Neural crest cell (in vitro differentiated cells): ENCODE measurements around the gene TTC39B. TPM values are rescaled to one million over a fixed set of nuclear protein-coding genes. Genes with fewer than 3 reads are reported as not detected.

Source experiments
- DNase-seq: peaks from one replicate; pipeline ENCODE4 v3.0.0; 2021; ENCODE audit warnings: low read depth, mixed read lengths, low spot score
- H3K27ac Mint-ChIP-seq: one replicate; pipeline ENCODE4 v1.8.0; 2021; ENCODE audit warnings: mild to moderate bottlenecking, mixed read lengths; ENCODE audit not compliant: unreplicated experiment
- H3K27me3 Mint-ChIP-seq: 2 replicates; pipeline ENCODE4 v1.8.0; 2021; ENCODE audit warnings: low read depth, mild to moderate bottlenecking, mixed read lengths
- H3K36me3 Mint-ChIP-seq: 2 replicates; pipeline ENCODE4 v1.8.0; 2021; ENCODE audit warnings: low read depth, mild to moderate bottlenecking, mixed read lengths
- H3K4me1 Mint-ChIP-seq: 2 replicates; pipeline ENCODE4 v1.8.0; 2021; ENCODE audit warnings: mixed read lengths
- H3K4me3 Mint-ChIP-seq: one replicate; pipeline ENCODE4 v1.8.0; 2021; ENCODE audit warnings: mild to moderate bottlenecking, mixed read lengths
- H3K9me3 Mint-ChIP-seq: 2 replicates; pipeline ENCODE4 v1.8.0; 2021; ENCODE audit warnings: mixed read lengths
- total RNA-seq: library from RNA; stranded (reverse); gene quantifications from 2 replicates; pipeline ENCODE4 v1.2.1, GENCODE V29; 2021
- TF ChIP-seq, protein P1 (sequence below): fragments of 200-600 bp; sonication (generic); conservative IDR thresholded peaks from 2 replicates; pipeline ENCODE4 v1.5.0; 2021; ENCODE audit warnings: antibody characterized with exemption, mild to moderate bottlenecking

TTC39B gene
- total RNA-seq, 1 donor from 2014 or later = 3.7 TPM

- no peaks in the 10 kb centered on the region for H3K9me3 Mint-ChIP-seq
- no peak overlapping the region for H3K27ac Mint-ChIP-seq
- TF ChIP-seq, protein P1, sequence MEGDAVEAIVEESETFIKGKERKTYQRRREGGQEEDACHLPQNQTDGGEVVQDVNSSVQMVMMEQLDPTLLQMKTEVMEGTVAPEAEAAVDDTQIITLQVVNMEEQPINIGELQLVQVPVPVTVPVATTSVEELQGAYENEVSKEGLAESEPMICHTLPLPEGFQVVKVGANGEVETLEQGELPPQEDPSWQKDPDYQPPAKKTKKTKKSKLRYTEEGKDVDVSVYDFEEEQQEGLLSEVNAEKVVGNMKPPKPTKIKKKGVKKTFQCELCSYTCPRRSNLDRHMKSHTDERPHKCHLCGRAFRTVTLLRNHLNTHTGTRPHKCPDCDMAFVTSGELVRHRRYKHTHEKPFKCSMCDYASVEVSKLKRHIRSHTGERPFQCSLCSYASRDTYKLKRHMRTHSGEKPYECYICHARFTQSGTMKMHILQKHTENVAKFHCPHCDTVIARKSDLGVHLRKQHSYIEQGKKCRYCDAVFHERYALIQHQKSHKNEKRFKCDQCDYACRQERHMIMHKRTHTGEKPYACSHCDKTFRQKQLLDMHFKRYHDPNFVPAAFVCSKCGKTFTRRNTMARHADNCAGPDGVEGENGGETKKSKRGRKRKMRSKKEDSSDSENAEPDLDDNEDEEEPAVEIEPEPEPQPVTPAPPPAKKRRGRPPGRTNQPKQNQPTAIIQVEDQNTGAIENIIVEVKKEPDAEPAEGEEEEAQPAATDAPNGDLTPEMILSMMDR = no peak
- H3K4me3 Mint-ChIP-seq = no peak overlapping the region
- H3K27me3 Mint-ChIP-seq = no peaks in the 10 kb centered on the region
- H3K36me3 Mint-ChIP-seq = no peaks in the 10 kb centered on the region
- peaks cover 16% of the 10 kb centered on the region for H3K4me1 Mint-ChIP-seq
- no peak for DNase-seq
Measured at GRCh38 chr9:15246708-15247107, 60.3 kb downstream of the TTC39B start.

DNA sequence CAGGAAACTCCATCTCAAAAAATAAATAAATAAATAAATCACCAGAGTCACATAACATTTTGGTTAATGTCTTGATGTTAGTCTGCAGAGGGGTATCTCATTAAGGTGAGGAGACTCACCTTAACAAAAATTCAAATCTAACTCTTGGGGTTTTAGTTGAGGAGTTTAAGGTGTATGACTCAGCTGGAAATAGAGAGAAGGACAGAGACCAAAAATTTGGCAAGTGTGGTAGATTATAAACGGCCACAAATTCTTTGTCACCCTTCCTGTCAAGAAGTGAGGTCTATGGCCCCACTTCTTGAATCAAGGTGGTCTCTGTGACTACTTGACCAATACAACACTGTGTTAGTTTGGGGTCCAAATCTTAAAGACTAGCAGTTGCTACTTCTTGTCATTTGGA is 60.8 kb downstream of the TTC39B start:
- peaks cover 16% of the 10 kb centered on the region for H3K4me1 Mint-ChIP-seq
- no peaks in the 10 kb centered on the region for H3K9me3 Mint-ChIP-seq
- H3K4me3 Mint-ChIP-seq = no peak overlapping the region
- no peaks in the 10 kb centered on the region for H3K27me3 Mint-ChIP-seq
- H3K27ac Mint-ChIP-seq = no peak overlapping the region
- H3K36me3 Mint-ChIP-seq = no peaks in the 10 kb centered on the region
- no peak for DNase-seq
- TF ChIP-seq, protein P1 = no peak

DNA sequence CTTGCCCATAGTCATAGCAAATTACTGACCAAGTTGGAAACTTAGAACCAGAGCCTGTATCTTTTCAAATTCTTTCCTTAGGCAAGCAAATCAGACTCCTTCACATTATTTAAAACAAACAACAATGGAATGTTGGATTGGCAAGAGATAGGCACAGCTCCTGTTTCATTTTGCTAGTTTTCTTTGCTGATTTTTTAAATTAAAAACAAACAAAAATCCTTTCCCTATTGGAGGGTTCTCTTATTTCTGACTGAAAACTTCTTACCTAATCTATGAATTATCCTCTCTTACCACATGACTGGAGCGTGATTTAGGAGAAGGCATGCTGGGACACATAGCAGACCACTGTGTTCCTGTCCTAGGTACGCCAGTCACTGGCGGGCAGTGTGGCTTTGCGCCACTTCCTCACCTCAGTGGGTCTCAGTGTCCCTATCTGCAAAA is 63.0 kb downstream of the TTC39B start:
- H3K27me3 Mint-ChIP-seq = no peaks in the 10 kb centered on the region
- no peaks in the 10 kb centered on the region for H3K36me3 Mint-ChIP-seq
- DNase-seq = no peak
- H3K27ac Mint-ChIP-seq = peak overlapping the region; percentile 85
- TF ChIP-seq, protein P1 = no peak
- no peak overlapping the region for H3K4me3 Mint-ChIP-seq
- peaks cover 14% of the 10 kb centered on the region for H3K4me1 Mint-ChIP-seq
- no peaks in the 10 kb centered on the region for H3K9me3 Mint-ChIP-seq

DNA sequence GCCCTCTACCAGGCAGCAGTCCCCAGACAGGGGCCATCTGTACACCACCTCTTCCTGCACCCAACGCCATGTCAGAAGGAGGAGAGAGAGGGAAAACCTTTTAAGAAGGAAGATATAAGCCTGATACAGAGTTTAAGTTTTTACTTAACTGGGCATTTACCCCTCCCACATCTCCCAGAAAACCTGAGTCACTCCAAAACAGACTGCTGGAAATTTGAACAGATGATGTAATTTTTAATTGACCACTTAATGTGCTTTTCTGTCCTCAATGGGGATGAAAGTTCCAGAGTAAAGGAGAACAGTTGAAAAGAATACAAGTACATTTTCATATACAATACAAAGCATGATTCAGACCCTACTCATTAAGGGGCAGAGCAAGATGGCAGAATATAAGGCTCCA is 63.9 kb downstream of the TTC39B start:
- peaks cover 2% of the 10 kb centered on the region for H3K36me3 Mint-ChIP-seq
- H3K27me3 Mint-ChIP-seq = no peaks in the 10 kb centered on the region
- no peak overlapping the region for H3K4me3 Mint-ChIP-seq
- peaks cover 4% of the 10 kb centered on the region for H3K9me3 Mint-ChIP-seq
- no peak overlapping the region for H3K27ac Mint-ChIP-seq
- peaks cover 10% of the 10 kb centered on the region for H3K4me1 Mint-ChIP-seq
- TF ChIP-seq, protein P1 = no peak
- no peak for DNase-seq

GRCh38 chr9:15240927-15241326 is 66.1 kb downstream of the TTC39B start:
- Mint-ChIP-seq H3K36me3 (peaks cover 16% of the 10 kb centered on the region), H3K4me3 (no peak overlapping the region), H3K9me3 (peaks cover 21% of the 10 kb centered on the region), H3K27ac (no peak overlapping the region), H3K27me3 (no peaks in the 10 kb centered on the region), H3K4me1 (peaks cover 10% of the 10 kb centered on the region)
- no peak for DNase-seq
- TF ChIP-seq, protein P1 = no peak

- H3K4me3 Mint-ChIP-seq = no peak overlapping the region
- peaks cover 21% of the 10 kb centered on the region for H3K36me3 Mint-ChIP-seq
- H3K4me1 Mint-ChIP-seq = peaks cover 10% of the 10 kb centered on the region
- DNase-seq = no peak
- peaks cover 28% of the 10 kb centered on the region for H3K9me3 Mint-ChIP-seq
- H3K27ac Mint-ChIP-seq = no peak overlapping the region
- H3K27me3 Mint-ChIP-seq = no peaks in the 10 kb centered on the region
- TF ChIP-seq, protein P1 = no peak
Measured at GRCh38 chr9:15239816-15240215, 67.2 kb downstream of the TTC39B start.
